Fibroblast of skin of right quadriceps (primary cell): ENCODE results near the gene COL5A3.
"Not testable (repeated sequence)": the region's sequence is repeated elsewhere in the genome, so short reads cannot be mapped to it uniquely, and the experiment has no call there.

Source experiments
- DNase-seq: peaks from one replicate; pipeline ENCODE4 v3.0.0-alpha.2; 2013

Gene COL5A3

GRCh38 chr19:10010247-10010691, at the start of gene COL5A3:
COL5A3 (minus strand) TSS chr19:10010504; CDS start chr19:10010385, 119 bp downstream.
- DNase-seq: peak; percentile 51

- no peak for DNase-seq
Observed at GRCh38 chr19:10052602-10053360, 42.5 kb upstream of the COL5A3 start.

GRCh38 chr19:10049626-10050025, 39.3 kb upstream of the COL5A3 start:
- DNase-seq: no peak

- no peak for DNase-seq
Observed at GRCh38 chr19:10045371-10045770, 35.1 kb upstream of the COL5A3 start.

- DNase-seq: no peak
Observed at GRCh38 chr19:10044390-10044789, 34.1 kb upstream of the COL5A3 start.

GRCh38 chr19:10043286-10043927, 33.1 kb upstream of the COL5A3 start:
- DNase-seq: peak; percentile 59

GRCh38 chr19:10037809-10038208, 27.5 kb upstream of the COL5A3 start:
- no peak for DNase-seq

- DNase-seq: no peak
Observed at GRCh38 chr19:10037367-10037766, 27.1 kb upstream of the COL5A3 start.

- DNase-seq: no peak
Observed at GRCh38 chr19:10036601-10037071, 26.3 kb upstream of the COL5A3 start.

GRCh38 chr19:10033614-10034013, 23.3 kb upstream of the COL5A3 start:
- no peak for DNase-seq

GRCh38 chr19:10027158-10027997, 17.1 kb upstream of the COL5A3 start:
- DNase-seq: peak; percentile 94

- no peak for DNase-seq
Observed at GRCh38 chr19:10026744-10027143, 16.4 kb upstream of the COL5A3 start.

GRCh38 chr19:10023096-10023495, 12.8 kb upstream of the COL5A3 start:
- not testable (repeated sequence) for DNase-seq

GRCh38 chr19:10021863-10022262, 11.6 kb upstream of the COL5A3 start:
- peak; percentile 19 for DNase-seq

- no peak for DNase-seq
Observed at GRCh38 chr19:10021446-10021845, 11.1 kb upstream of the COL5A3 start.

- no peak for DNase-seq
Observed at GRCh38 chr19:10020851-10021250, 10.5 kb upstream of the COL5A3 start.

GRCh38 chr19:10019246-10019645, 8.9 kb upstream of the COL5A3 start:
- DNase-seq: peak; percentile 42

GRCh38 chr19:10018786-10019185, 8.5 kb upstream of the COL5A3 start:
- peak; percentile 16 for DNase-seq

GRCh38 chr19:10018263-10018662, 8.0 kb upstream of the COL5A3 start:
- DNase-seq: peak; percentile 85

- no peak for DNase-seq
Observed at GRCh38 chr19:10013834-10014618, 3.7 kb upstream of the COL5A3 start.

GRCh38 chr19:10013316-10013715, 3.0 kb upstream of the COL5A3 start, which contains the start of gene RDH8:
RDH8 (plus strand) TSS chr19:10013483; CDS start chr19:10013498, 15 bp downstream.
- no peak for DNase-seq

GRCh38 chr19:10011974-10012373, 1.7 kb upstream of the COL5A3 start:
- no peak for DNase-seq
